Osteocyte (in vitro differentiated cells): ENCODE data around the gene RASL11B. TPM values are rescaled to one million over a fixed set of nuclear protein-coding genes. Genes with fewer than 3 reads are reported as not detected.

Experiments used
- DNase-seq: peaks from one replicate; pipeline ENCODE4 v3.0.0; 2021; ENCODE audit warnings: mixed read lengths; ENCODE audit not compliant: unreplicated experiment; ENCODE audit errors: extremely low spot score
- H3K27ac Mint-ChIP-seq: one replicate; pipeline ENCODE4 v1.8.0; 2021; ENCODE audit warnings: mild to moderate bottlenecking, mixed read lengths; ENCODE audit not compliant: unreplicated experiment
- H3K27me3 Mint-ChIP-seq: one replicate; pipeline ENCODE4 v1.8.0; 2021; ENCODE audit warnings: mixed read lengths; ENCODE audit not compliant: unreplicated experiment
- H3K36me3 Mint-ChIP-seq: one replicate; pipeline ENCODE4 v1.8.0; 2021; ENCODE audit warnings: mixed read lengths; ENCODE audit not compliant: unreplicated experiment
- H3K4me1 Mint-ChIP-seq: one replicate; pipeline ENCODE4 v1.8.0; 2021; ENCODE audit warnings: mixed read lengths; ENCODE audit not compliant: unreplicated experiment
- H3K4me3 Mint-ChIP-seq: one replicate; pipeline ENCODE4 v1.8.0; 2021; ENCODE audit warnings: mild to moderate bottlenecking, moderate library complexity, mixed read lengths; ENCODE audit not compliant: unreplicated experiment
- H3K9me3 Mint-ChIP-seq: one replicate; pipeline ENCODE4 v1.8.0; 2021; ENCODE audit warnings: mixed read lengths; ENCODE audit not compliant: unreplicated experiment
- total RNA-seq: library from RNA; stranded (reverse); gene quantifications from 2 replicates; pipeline ENCODE4 v1.2.1, GENCODE V29; 2021
- TF ChIP-seq, protein P1 (sequence below): fragments of 200-600 bp; sonication (generic); IDR thresholded peaks from 2 replicates; pipeline ENCODE4 v1.5.0; 2021; ENCODE audit warnings: antibody characterized with exemption, mild to moderate bottlenecking, moderate library complexity

RASL11B gene
- total RNA-seq, 1 donor from 2014 or later = 0.94 TPM

DNA sequence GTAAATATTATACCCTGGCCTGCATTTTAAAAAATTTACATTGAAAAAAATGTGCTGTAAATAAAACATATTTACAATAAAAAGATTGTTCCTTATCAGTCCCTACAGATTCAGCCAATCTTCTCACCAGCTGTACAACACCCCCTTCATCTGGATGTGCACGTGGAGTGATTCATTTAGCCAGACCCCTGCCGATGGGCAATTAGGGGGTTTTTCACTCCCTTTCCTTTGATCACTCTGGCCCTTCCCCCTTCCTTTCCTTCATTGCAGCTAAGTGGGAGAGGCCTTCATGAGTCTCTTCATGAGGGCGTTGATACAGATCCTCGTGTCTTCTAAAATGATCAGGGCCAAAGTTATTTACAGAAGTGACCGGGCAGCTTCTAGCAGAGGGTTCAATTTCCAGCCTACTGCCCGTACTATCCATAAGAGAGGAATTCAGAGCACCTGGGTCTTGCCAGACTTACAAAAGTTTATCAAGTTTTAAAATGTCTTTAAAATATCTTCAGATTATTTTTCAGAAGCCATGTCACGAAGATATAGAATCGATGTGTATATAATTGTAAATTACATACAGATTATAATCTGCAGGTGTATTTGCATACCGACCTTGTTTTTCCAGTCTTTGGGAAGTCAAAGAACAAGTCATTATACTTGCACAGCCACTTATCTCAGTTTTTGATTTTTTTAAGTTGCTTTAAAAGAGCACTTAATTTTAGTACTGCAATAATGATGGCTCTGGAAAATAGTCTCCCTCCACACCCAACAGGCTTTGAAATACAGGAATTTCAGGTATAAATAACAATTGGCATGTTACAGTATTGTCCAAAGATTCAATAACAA is 21.4 kb upstream of the RASL11B start:
- no peak for DNase-seq
- Mint-ChIP-seq H3K27me3 (no peaks in the 10 kb centered on the region), H3K27ac (no peak overlapping the region), H3K9me3 (no peaks in the 10 kb centered on the region), H3K4me1 (peaks cover 10% of the 10 kb centered on the region), H3K4me3 (no peak overlapping the region), H3K36me3 (no peaks in the 10 kb centered on the region)
- TF ChIP-seq, protein P1, sequence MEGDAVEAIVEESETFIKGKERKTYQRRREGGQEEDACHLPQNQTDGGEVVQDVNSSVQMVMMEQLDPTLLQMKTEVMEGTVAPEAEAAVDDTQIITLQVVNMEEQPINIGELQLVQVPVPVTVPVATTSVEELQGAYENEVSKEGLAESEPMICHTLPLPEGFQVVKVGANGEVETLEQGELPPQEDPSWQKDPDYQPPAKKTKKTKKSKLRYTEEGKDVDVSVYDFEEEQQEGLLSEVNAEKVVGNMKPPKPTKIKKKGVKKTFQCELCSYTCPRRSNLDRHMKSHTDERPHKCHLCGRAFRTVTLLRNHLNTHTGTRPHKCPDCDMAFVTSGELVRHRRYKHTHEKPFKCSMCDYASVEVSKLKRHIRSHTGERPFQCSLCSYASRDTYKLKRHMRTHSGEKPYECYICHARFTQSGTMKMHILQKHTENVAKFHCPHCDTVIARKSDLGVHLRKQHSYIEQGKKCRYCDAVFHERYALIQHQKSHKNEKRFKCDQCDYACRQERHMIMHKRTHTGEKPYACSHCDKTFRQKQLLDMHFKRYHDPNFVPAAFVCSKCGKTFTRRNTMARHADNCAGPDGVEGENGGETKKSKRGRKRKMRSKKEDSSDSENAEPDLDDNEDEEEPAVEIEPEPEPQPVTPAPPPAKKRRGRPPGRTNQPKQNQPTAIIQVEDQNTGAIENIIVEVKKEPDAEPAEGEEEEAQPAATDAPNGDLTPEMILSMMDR = no peak

DNA sequence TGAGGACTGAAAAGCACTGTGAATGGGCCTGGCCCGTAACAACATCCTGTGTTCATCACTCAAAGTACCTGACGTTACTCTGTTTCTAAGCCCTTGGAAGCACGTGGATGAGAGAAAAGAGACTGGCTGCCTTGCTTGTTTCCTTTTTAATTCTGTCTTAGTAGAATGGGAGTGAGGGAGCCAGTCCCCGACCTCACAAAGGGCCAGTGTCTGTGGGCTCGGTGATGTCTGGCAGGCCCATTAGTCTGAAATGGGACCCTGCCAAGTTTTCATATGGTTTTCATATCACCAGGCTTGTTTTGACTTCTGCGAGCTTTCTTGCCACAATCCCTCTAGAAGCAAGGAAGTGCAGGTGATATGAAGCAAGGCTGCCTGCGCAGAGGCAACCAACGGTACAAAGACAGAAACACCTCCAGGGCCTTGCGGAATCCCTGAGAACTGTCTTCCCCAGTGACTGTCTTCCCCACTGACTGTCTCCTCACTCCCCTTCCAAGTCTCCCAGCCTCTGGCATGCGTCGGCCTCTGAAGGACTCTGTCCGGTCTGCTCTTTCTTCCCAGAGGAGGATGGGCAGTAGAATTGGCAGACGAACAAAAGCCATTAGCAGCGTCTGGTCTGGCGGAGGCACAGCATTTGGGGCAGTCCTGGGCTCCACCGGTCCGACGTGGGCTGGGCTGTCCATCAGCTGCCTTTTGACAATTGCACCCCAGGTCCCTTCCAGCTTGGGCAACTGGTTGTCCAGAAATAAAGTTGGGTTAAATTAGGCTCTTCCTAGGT is 20.2 kb upstream of the RASL11B start:
- H3K4me1 Mint-ChIP-seq = peaks cover 10% of the 10 kb centered on the region
- H3K4me3 Mint-ChIP-seq = no peak overlapping the region
- DNase-seq = no peak
- TF ChIP-seq, protein P1 = no peak
- H3K27me3 Mint-ChIP-seq = no peaks in the 10 kb centered on the region
- no peaks in the 10 kb centered on the region for H3K36me3 Mint-ChIP-seq
- no peak overlapping the region for H3K27ac Mint-ChIP-seq
- no peaks in the 10 kb centered on the region for H3K9me3 Mint-ChIP-seq

DNA sequence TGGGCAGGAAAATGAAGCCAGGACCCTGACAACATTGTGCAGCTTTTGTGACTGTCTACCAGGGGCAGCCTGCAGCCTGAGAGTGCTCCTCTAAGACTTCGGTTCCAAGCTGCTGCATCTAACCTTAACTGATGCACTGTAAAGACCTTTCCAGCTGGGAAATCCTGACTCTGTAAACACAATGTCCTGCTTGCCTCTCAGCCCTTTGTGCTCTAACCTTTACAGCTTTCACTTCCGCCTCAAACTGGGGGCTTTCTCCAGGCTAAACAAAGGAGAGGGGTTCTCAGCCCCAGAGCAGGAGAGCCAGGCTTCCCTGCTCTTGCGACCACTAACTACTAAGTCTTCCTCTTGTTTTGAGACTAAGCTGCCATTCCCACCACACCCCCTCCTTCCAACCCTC is 19.3 kb upstream of the RASL11B start:
- H3K27ac Mint-ChIP-seq = no peak overlapping the region

DNA sequence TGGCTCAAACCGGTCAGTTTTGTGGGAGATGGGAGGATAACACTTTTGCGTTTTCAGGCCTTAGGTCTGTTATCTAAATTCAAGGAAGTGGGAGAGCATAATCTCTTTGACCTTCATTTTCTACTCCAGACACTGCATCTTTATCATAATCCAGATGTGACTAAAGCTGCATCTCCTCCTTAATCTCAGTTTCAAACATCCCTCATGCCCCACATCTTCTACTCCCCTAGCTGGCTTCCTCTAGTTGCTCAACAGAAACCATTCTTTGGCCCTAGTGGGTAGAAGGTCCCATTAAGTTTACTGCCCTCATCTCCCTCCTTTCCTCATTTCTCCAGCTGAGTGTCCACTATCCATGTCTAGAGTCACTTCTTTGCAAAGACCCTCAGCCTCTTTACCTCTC is 18.8 kb upstream of the RASL11B start:
- Mint-ChIP-seq H3K36me3 (no peaks in the 10 kb centered on the region), H3K4me1 (peaks cover 5% of the 10 kb centered on the region), H3K27ac (no peak overlapping the region), H3K27me3 (no peaks in the 10 kb centered on the region), H3K9me3 (no peaks in the 10 kb centered on the region), H3K4me3 (no peak overlapping the region)
- DNase-seq = no peak
- TF ChIP-seq, protein P1 = no peak

More for the DNA sequence above, 19.3 kb upstream of the RASL11B start:
- DNase-seq = no peak
- H3K36me3 Mint-ChIP-seq = no peaks in the 10 kb centered on the region
- peaks cover 10% of the 10 kb centered on the region for H3K4me1 Mint-ChIP-seq
- H3K9me3 Mint-ChIP-seq = no peaks in the 10 kb centered on the region
- TF ChIP-seq, protein P1 = no peak
- no peaks in the 10 kb centered on the region for H3K27me3 Mint-ChIP-seq
- H3K4me3 Mint-ChIP-seq = no peak overlapping the region

DNA sequence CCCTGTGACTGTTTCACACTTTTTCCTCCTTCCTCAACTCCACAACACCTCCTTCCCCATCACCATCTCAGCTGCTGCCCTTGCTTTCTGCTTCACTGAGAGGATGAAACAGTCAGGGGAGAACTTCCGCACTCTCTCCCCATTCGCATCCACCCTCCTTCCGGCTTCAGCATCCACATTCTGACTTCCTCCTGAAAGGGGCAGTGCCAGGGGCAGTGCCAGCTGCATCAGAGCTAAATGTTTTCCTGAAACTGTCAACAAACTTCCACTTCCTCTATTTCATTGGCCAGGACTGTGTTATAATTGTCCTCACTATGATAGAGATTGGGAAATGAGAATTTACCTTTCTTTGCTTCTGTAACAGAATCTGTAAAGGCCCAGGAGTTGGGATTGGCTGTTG is 18.2 kb upstream of the RASL11B start:
- TF ChIP-seq, protein P1 = no peak

More for the DNA sequence above, 18.2 kb upstream of the RASL11B start:
- Mint-ChIP-seq H3K36me3 (no peaks in the 10 kb centered on the region), H3K27me3 (no peaks in the 10 kb centered on the region), H3K4me1 (peaks cover 3% of the 10 kb centered on the region), H3K4me3 (no peak overlapping the region), H3K9me3 (no peaks in the 10 kb centered on the region), H3K27ac (no peak overlapping the region)
- no peak for DNase-seq
